Mesothelial cell of epicardium (in vitro differentiated cells): ENCODE data around the gene RBM38. TPM values are rescaled to one million over a fixed set of nuclear protein-coding genes. Genes with fewer than 3 reads are reported as not detected.

ENCODE experiments used
- DNase-seq, 2 experiments: peaks; one replicate each; pipeline ENCODE4 v3.0.0; 2021; ENCODE audit warnings: low spot score in 2 of 2; ENCODE audit not compliant: unreplicated experiment in 2 of 2
- H3K27ac Mint-ChIP-seq: 2 replicates; pipeline ENCODE4 v1.8.0; 2021; ENCODE audit warnings: mixed read lengths
- H3K27me3 Mint-ChIP-seq: 2 replicates; pipeline ENCODE4 v1.8.0; 2021; ENCODE audit warnings: low read depth, mixed read lengths
- H3K36me3 Mint-ChIP-seq: 2 replicates; pipeline ENCODE4 v1.8.0; 2021; ENCODE audit warnings: mixed read lengths
- H3K4me1 Mint-ChIP-seq: 2 replicates; pipeline ENCODE4 v1.8.0; 2021; ENCODE audit warnings: mixed read lengths
- H3K4me3 Mint-ChIP-seq: 2 replicates; pipeline ENCODE4 v1.8.0; 2021; ENCODE audit warnings: mild to moderate bottlenecking, moderate library complexity, mixed read lengths
- H3K9me3 Mint-ChIP-seq: 2 replicates; pipeline ENCODE4 v1.8.0; 2021; ENCODE audit warnings: mixed read lengths
- total RNA-seq: library from RNA; stranded (reverse); gene quantifications from 3 replicates; pipeline ENCODE4 v1.2.1, GENCODE V29; 2021
- TF ChIP-seq, protein P1 (sequence below): fragments of 200-600 bp; sonication (generic); IDR thresholded peaks from one replicate; pipeline ENCODE4 v1.5.0; 2021; ENCODE audit warnings: antibody characterized with exemption; ENCODE audit not compliant: unreplicated experiment

Gene RBM38
- total RNA-seq, 1 donor from 2014 or later = 25.6 TPM

DNA sequence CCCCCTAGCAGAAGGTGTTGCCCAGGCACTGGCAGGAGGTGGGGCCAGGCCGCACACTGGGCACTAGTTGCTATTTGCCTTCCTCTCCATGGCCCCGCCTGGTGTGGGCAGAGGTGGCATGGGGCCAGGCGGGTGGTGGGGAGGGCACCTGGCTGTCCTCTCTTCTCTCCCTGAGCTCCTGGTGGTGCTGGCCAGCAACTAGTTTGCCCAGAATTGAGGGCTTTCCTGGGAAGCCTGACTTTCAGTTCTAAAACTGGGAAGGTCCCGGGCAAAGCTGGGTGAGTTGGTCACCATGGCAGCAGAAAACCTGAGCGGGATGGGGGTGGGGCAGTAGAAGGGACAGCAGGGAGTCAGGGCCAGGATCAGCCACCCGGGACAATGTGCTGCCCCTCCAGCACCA is 48.2 kb downstream of the RBM38 start:
- no peaks in the 10 kb centered on the region for H3K36me3 Mint-ChIP-seq
- no peaks in the 10 kb centered on the region for H3K27me3 Mint-ChIP-seq
- TF ChIP-seq, protein P1, sequence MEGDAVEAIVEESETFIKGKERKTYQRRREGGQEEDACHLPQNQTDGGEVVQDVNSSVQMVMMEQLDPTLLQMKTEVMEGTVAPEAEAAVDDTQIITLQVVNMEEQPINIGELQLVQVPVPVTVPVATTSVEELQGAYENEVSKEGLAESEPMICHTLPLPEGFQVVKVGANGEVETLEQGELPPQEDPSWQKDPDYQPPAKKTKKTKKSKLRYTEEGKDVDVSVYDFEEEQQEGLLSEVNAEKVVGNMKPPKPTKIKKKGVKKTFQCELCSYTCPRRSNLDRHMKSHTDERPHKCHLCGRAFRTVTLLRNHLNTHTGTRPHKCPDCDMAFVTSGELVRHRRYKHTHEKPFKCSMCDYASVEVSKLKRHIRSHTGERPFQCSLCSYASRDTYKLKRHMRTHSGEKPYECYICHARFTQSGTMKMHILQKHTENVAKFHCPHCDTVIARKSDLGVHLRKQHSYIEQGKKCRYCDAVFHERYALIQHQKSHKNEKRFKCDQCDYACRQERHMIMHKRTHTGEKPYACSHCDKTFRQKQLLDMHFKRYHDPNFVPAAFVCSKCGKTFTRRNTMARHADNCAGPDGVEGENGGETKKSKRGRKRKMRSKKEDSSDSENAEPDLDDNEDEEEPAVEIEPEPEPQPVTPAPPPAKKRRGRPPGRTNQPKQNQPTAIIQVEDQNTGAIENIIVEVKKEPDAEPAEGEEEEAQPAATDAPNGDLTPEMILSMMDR = no peak
- DNase-seq = no peak
- peaks cover 17% of the 10 kb centered on the region for H3K4me1 Mint-ChIP-seq
- no peak overlapping the region for H3K27ac Mint-ChIP-seq
- no peak overlapping the region for H3K4me3 Mint-ChIP-seq
- peaks cover 6% of the 10 kb centered on the region for H3K9me3 Mint-ChIP-seq

DNA sequence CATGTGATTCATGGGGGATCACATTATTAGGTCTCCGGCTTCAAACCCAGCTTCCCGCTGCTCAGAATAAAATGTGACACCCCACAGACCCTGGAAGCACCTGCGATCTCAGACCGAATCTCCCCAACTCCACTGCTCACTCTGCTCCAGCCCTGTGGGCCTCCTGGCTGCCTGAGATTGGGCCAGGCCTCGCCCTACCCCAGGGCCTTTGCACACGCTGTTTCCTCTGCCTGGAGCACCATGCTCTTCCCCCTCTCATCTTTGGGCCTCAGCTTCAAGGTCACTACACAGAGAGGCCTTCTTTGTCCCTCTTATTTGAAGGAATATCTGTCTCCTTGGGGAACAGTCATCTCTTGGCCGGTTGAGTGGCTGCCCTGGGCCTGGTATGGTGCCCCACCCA is 48.8 kb downstream of the RBM38 start:
- DNase-seq = no peak
- Mint-ChIP-seq H3K9me3 (peaks cover 6% of the 10 kb centered on the region), H3K36me3 (no peaks in the 10 kb centered on the region), H3K27ac (no peak overlapping the region), H3K27me3 (no peaks in the 10 kb centered on the region), H3K4me3 (no peak overlapping the region), H3K4me1 (peaks cover 16% of the 10 kb centered on the region)
- TF ChIP-seq, protein P1 = no peak

DNA sequence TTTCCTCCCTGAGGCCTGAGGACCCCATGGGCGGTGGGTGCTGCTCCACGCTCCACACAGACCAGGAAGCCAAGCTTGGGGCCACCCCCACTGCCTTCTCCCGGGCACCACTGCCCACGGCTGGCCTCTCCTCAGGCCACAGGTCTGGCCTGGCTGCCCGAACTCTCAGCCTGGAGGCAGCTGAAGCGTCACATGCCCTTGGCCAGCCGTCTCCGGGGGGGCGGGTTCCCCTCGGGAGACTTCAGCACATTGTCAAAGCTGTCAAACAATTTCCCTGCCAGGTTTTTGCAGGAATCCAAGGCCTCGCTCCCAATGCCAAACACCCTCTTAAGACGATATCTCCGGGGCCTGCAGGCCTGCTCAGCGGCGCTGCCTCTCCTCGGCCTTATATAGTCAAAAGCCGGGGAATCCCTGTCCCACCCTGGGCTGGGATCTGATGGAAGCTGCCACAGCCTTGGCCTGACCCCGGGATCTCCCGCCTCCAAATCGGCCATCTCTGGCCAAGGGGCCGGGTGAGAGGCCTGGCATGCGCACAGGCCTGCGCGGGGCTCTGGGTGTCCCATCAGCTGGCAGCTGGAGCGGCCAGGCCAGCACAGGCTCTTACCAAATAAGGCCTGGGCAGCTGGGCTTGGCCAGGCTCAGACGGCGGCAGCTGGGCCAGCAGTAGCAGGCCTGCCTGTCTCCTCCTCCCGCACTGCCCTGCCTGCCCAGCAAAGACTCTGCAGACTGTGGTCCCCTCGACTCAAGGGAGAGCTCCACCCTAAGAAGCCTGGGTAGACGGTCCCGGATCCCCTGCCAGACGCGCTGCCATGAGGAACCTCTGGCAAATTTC is 49.7 kb downstream of the RBM38 start:
- H3K4me3 Mint-ChIP-seq = no peak overlapping the region
- H3K9me3 Mint-ChIP-seq = peaks cover 6% of the 10 kb centered on the region
- H3K27ac Mint-ChIP-seq = peak overlapping the region; percentile 14
- TF ChIP-seq, protein P1 = no peak
- no peaks in the 10 kb centered on the region for H3K36me3 Mint-ChIP-seq
- H3K4me1 Mint-ChIP-seq = peaks cover 11% of the 10 kb centered on the region
- DNase-seq = no peak
- peaks cover 3% of the 10 kb centered on the region for H3K27me3 Mint-ChIP-seq

DNA sequence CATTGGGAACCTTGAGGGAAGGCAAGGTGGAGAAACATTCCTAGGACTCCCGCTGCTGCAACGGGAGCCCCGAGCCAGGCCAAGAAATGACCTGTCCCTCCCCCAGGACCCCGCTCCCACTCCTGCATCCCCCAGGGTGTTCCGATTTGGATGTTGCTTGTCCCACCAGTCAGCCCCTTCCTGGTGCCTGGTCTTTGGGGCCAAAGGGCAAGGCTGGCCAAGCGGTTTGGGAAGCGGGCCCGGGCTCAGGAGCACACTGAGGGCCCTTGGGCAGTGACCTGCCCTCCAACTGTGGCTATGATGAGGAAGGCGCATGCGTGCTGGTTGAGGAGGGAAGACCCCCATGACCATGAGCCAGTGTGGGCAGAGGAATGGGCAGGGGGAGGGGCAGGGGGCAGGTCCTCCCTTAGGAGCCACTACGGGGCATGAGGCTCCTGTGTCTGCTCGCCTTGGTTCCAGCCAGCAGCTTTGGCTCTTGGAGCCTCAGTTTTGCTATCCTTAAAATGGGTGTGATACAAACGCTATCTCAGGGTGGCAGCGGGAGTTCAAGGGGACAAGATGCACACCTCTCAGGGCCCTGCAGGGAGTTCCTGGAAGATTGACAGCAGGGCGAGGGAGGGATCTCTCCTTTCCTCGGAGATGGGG is 50.4 kb downstream of the RBM38 start:
- H3K27ac Mint-ChIP-seq = peak overlapping the region; percentile 14
- peaks cover 6% of the 10 kb centered on the region for H3K4me1 Mint-ChIP-seq
- TF ChIP-seq, protein P1 = no peak
- H3K4me3 Mint-ChIP-seq = no peak overlapping the region
- H3K27me3 Mint-ChIP-seq = peaks cover 3% of the 10 kb centered on the region
- H3K36me3 Mint-ChIP-seq = no peaks in the 10 kb centered on the region
- no peak for DNase-seq
- peaks cover 6% of the 10 kb centered on the region for H3K9me3 Mint-ChIP-seq

DNA sequence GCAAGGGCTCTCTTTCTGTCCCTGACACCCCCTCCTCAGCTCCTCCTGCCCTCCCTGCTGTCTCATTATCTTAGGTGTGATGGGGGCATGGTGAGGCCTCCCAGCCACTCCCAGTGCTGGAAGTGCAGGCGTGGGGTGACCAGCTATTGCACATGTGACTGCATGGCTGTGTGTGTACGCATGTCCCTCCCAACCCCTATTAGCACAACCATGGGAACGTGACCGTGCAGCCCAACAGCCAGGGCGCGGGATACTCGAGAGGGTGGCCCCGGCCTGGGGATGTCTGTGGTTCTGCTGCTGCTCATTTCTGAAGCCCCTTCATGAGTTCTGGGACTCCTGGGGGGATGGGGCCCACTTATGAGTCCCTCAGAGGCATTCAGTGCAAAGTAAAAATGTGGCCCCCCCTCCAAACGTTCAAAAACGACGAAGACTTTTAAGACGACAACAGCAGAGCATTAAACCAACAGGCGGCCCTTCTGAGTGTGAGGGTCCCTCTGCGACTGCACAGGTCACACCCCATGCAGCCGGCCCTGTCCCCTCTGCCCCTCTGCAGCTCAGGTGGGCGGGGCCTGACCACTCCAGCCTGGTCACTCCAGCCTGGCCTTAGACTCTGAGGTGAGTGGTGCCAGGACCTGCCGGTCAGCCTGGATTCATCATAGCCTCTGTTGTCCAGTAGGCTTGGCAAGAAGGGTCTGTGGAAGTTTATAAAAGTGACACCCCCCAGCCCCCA is 51.1 kb downstream of the RBM38 start:
- Mint-ChIP-seq H3K27ac (no peak overlapping the region), H3K4me1 (peaks cover 6% of the 10 kb centered on the region), H3K9me3 (peaks cover 4% of the 10 kb centered on the region), H3K27me3 (peaks cover 3% of the 10 kb centered on the region), H3K36me3 (no peaks in the 10 kb centered on the region), H3K4me3 (no peak overlapping the region)
- no peak for DNase-seq
- TF ChIP-seq, protein P1 = no peak
